ENCODE results near the gene KRT3.

KRT3 gene

DNA sequence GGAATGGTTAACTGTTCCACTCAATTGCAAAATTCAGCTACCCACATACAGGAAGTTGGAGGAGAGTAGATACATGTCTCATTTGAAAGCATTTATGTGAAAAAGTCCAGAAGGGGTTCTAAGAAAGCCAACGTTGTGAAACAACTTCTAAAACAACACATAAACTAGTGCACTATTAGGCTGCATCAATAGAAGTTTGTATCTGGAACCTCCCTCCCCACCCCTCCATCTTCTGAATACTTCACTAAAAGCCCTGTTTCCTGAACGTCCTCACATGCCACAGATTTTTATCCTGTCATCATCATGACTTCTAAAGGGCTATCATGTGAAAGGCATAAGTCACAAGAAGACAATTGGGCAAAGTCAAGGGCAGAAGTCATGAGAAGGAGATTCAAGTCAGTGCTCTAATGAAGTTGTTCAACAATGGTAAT, 32.7 kb upstream of the KRT3 start:
- intact Hi-C loops (cut with DNase I) = no loop called here
- DNase-seq = no peak

DNA sequence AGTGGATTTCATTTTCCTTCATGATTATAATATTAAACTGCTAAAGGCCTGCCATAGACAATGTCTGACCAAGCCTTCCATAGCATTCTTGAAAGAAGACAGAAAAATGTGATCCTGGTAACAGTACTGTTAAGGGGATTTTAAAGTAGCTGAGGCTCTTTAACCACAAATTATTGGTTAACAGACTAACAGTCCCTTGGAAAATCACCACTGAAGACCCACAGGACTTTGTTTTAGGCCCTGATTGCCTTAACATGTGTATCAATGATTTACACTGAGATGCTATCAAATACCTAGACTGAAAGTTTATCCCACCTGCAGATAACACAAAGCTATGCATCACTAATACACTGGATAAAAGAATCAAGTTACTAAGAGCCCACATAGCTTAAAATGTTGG, 32.2 kb upstream of the KRT3 start:
- no peak for DNase-seq
- intact Hi-C loops (cut with DNase I) = no loop called here

DNA sequence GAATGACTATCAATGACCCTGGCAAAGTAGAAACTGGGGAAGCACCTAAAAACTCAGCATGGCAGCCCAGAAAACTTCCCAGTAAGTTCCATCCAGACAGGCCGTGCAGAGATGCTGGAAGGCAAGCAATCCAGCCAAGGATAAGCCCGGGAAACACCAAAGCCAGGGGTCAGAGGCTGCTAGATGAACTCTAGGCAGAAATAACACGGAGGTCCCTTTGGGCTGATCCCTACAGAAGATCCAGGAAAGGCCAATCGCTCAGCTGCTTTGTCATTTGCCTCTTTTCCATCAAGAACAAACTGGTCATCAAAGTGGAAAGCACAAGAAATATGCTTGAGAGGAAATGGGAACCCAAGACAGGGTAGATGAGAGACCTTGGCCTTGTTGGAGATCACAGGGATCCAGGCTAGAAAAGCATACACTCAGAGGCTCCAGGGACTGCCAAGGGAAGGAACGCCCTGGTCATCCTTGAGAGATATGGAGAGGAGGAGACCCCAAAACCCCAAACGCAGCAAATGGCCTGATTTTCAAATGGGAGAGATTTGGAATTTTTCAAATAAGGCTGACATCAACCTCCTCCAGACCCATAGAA, 31.7 kb upstream of the KRT3 start:
- DNase-seq = peak in 2 of 10 donors; percentile 13 to 17
- intact Hi-C loops (cut with DNase I) = no loop called here

DNA sequence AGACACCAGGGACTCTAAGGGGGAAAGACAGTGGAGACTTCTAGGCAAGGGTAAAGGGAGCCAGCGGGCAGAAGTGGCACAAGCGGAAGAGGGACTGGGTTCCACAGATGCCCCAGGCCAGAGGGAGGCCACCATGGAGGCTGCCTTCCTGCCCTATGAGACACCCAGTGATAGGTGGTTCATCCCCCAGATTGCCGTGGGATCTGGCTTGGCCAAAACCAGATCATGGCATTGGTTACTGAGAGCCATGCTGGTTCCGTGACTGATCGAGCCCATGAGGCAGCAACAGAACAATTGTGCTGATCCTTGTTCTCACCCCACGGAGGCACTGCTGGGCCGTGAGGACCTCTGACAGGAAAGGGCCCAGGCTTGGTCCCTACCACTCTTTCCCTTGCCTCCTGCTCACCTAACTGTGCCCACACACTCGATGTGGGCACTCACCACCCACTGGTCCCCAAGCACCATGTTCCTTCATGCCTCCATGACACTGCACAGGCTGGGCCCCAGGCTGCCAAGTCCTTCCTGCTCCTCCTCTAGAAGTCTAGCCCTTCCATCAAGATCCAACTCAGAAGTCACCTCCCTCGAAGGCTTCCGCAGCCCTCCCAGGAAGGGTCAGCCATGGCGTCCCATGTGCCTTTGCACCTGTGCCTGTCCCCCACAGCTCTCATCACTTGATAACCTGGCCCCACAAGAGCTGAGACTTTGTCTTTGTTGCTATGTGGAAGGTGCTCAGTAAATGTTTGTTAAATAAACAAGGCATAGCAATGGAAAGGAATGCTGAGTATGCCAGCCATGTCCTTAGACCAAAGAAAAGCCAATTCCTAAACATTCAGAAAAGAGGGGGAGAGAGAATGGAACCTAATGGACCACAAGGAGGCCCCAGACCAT, 30.9 kb upstream of the KRT3 start:
- peak in 2 of 10 donors; percentile 34 to 61 for DNase-seq
- intact Hi-C loops (cut with DNase I) = no loop called here

DNA sequence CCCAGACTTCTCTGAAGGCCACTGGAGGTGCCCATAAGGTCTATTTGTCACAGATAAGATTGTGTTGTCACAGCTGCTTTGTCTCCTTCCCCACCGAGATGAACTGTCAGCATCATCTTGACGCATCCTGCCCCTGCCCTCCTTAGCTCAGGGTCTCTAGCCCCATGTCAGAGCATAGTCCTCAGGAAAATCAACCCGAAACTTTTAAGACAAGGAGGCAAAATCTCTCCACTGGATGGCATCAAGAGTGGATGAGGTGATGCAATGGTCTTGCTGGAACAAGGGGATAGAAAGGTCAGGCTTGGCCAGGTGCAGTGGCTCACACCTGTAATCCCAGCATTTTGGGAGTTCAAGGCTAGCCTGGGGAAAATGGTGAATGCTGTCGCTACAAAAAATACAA, 30.0 kb upstream of the KRT3 start:
- peak in 1 of 10 donors; percentile 33 for DNase-seq
- intact Hi-C loops (cut with DNase I) = no loop called here

DNA sequence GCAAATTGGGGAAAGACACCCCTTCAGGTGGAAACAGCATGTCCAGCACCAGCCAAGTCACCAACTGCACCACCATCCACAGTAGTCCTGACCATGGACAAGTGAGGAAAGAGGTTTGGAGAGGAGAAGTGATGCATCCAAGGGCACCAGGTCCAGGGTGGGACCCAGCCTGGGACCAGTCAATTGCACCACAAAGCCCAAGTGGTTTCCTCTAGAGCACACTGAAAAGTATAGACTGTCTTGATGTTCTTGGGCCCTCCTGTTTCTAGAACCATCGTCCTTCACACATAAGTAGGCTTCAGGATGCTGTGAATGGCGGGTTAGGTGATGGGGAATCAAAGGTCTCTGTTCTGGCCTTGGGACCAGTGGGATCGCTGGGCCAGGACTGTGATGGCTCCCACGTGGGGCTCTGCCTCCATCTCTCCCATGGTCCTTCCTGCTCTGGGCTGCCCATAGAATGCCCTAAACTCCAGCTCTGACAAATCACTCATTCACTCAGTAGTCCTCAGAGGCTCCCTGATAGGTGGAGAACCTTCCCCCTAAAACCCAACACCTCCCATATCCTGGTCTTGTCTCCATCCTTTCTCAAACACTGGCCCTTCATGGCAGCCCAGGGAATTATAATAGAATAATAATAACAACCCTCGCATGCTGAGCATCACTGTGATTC, 29.0 kb upstream of the KRT3 start:
- DNase-seq = peak in 2 of 10 donors; percentile 45 to 59
- intact Hi-C loops (cut with DNase I) = no loop called here

DNA sequence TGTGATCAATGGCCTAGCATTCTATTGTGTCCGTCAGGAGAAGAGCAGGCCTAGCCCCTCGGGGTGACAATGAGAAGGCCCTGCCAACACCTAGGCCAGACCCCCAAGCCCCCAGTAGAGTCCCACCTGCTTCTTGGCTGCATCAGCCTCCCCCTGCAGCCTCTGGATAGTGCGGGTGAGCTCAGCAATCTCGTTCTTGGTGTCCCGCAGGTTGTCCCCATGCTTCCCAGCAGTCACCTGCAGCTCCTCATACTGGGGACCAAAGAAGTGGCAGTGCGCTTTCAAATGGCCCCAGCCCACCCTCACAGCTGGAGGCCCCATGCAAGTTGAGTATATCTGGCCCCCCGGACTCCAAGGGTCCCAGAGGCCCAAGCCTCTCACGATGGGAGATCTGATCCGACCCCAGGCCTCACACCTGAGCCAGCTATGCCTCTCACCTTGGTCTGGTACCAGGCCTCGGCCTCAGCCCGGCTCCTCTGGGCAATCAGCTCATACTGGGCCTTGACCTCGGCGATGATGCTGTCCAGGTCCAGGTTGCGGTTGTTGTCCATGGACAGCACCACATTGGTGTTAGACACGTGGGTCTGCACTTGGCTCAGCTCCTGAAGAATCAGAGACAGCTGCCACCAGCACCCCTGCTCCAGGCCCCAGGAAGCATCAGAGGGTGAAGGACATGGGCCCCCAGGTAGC, 28.0 kb upstream of the KRT3 start:
- intact Hi-C loops (cut with DNase I) = no loop called here
- DNase-seq = peak in 2 of 10 donors; percentile 72 to 74

DNA sequence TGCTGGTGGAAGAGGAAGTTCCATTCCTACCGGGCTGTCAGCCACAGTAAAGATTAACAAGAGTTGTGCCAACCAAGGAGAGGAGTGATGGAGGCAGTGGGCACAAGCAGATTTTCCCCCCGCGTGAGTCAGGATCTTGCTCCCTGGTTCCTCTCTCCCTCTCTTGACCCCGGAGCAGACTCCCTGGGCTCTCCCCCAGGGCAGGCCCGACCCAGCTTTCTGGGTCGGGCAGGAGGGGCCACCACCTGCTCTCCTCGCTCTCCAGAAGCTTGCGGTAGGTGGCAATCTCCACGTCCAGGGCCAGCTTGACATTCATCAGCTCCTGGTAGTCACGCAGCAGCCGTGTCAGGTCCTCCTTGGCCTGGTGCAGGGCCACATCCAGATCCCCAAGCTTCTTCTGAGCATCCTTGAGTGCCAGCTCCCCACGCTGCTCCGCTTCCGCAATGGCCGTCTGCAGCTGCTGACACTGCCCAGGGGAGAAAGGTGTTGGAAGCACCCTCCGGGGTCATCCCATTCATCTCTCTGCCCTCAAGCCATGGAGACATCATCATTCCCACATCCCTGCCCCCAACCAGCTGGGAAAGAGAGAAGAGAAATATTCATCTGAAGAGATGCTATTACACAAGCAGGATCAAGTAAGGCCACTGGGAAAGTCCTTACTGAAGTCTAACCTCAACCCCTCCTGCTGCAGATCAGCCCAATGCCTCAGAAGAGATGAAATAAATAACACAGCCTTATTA, 27.0 kb upstream of the KRT3 start:
- intact Hi-C loops (cut with DNase I) = no loop called here
- DNase-seq = peak in 2 of 10 donors; percentile 70 to 72

DNA sequence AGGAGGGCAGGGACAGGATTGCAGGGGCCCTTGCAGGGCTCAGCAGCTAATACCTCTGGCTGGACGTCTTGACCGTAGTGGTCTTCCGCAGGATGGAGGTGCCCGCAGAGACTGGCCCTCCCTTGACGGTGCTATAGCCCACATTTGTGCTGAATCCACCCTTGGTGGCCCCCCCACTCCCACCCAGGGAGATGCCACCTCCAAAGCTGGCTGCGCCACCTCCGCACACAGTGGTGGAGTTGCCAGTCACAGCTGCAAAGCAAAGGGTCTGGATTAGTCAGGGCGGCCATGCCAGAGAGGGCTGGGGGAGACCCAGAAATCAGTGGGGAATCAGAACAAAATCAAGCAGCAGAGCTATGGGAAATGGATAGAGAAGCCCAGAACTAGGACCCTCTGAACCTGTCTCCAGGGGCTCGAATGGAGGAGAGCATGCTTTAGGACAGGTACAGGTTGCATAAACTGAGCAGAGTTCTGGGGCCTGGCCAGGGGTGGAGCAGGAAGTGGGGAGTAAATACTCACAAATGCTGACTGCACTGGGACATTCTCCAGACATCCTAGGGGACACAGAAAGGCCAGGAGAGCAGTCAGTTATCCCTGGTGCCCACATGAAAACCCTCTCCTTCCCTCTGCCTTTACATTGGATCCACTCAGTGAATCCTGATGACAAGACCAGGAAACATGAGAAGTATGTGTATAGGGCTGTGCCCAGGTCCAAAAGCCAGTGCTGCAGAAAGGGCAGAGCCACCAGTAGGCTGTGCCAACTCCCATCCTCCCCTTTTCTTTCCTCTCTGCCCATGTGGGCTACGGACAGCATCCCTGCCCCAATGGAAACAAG, 26.1 kb upstream of the KRT3 start:
- peak in 2 of 10 donors; percentile 26 to 41 for DNase-seq
- intact Hi-C loops (cut with DNase I) = no loop called here

DNA sequence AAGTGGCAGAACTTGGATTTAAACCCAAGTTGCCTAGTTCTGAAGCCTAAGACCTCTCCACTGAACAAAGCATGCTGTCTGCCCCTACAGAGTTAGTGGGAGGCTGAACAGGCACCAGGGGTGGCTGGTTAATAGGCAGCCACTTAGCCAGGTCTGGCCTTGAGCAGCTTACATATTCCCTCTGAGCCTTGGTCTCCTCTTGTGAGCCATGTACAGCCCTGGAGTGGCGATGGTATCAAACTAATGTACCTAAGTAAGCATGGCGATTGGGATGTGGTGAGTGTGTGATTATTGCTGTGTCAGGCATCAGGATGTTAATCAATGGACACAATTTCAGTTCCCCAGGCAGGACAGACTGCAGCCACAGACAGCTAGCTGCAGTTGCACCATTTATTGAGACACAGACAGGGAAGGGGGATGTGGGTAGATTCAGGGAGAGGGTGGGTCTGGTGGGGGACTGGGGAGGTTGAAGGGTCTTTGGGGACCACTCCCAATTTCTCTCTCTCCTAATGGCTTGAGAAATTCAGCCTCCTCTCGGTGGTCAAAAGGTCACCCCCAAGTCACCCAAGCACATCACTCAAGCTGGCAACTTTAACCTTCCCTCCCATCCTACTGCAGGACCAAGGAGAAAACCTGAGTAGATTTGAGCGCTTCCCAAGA, 25.3 kb upstream of the KRT3 start:
- intact Hi-C loops (cut with DNase I) = no loop called here
- DNase-seq = peak in 2 of 10 donors; percentile 12 to 25

DNA sequence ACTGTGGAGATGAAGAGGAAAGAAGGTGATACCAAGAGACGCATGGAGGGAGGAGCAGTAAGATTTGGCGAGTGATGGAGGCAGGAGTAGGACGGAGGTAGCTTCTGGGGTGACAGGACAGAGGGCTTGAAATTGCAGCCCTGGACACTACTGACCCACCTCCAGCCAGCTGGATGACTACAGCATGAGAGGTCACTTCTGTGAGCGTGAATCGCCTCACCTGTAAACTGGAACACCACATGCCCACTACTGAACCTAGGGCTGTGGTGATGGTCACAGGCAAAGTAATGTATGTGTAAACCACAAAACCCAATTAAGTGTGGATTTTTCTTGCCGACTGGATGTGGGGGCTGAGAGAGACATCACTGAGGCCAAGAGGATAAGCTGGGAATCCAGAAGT, 24.6 kb upstream of the KRT3 start:
- intact Hi-C loops (cut with DNase I) = no loop called here
- peak in 2 of 10 donors; percentile 5 to 28 for DNase-seq

DNA sequence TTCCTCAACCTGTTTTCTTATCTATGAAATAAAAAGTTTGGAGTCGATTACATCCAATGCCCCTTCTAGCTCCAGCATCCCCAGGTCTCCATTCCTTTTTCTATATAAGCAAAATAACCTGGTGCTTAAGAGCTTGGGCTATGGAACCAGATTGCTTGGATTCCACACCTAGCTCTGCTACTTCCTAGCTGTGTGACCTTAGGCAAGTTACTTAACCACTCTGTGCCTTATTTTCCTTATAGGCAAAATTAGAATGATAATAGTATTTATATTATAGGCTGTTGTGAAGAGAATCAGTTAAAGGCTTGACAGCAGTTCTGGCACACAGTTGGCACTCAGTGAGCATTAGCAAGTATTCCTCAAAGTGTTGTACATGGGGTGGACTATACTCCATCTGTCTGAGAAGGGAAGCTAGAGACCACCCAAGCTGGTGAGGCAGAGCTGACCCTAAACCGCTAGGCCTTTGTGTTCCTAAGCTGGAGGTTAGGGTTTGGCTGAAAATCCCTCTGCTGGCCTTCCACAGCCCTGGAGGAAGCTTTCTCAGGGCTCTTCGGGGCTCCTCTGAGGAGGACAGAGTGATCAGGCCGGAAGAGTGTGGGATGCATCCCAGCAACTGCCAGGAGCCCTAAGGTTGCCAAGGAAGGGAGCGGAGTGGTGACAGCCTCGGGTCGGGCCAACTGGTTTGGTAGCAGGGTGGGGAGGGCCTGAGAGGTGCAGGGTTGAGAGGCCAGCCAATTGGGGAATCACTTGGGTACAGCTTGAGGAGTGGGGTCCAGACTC, 24.0 kb upstream of the KRT3 start:
- peak in 2 of 10 donors; percentile 7 to 62 for DNase-seq
- intact Hi-C loops (cut with DNase I) = no loop called here

DNA sequence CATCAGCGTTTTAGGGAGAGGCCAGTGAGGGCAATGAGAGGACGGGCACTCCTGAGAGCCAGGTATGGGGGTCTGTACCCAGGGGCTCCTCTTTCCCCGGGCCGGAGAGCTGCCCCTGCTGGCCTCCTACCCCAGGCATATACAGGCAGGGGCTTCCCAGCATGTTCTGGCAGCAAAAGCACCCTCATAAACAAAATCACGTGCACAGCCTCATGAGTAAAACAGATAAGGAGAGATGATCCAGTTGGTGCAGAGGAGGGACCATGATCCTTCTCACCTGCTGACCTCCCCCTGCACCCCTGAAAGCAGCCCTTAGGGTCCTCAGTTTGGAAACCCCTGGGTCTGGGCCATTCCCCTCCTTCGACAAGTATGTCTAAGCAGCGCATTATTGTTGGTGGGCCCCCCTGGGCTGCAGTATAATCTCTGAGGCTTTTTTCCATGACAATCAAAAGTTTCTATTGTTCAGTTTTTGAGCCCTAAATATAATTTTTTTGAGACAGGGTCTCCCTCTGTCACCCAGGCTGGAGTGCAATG, 23.0 kb upstream of the KRT3 start:
- intact Hi-C loops (cut with DNase I) = no loop called here
- peak in 2 of 10 donors; percentile 15 to 20 for DNase-seq

DNA sequence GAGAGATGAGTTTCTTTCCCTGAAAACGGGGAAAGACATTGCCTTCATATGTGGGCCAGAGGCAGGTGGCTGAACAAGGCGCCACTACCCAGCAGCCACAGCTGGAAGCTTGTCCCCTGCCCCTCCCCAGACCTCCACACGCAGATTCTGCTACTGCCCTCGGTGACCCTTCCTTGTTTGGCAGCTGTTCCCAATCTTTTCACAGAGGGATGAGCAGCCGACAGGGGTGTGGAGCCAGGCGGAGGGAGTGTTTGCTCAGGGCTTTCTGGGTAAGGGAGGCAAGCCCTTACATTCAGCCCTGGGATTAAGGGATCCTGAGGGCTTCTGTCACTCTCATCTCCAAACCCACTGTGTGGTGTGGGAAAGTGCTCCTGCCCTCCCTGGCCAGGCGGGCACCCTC, 22.5 kb upstream of the KRT3 start:
- intact Hi-C loops (cut with DNase I) = no loop called here
- peak in 1 of 10 donors; percentile 52 for DNase-seq

DNA sequence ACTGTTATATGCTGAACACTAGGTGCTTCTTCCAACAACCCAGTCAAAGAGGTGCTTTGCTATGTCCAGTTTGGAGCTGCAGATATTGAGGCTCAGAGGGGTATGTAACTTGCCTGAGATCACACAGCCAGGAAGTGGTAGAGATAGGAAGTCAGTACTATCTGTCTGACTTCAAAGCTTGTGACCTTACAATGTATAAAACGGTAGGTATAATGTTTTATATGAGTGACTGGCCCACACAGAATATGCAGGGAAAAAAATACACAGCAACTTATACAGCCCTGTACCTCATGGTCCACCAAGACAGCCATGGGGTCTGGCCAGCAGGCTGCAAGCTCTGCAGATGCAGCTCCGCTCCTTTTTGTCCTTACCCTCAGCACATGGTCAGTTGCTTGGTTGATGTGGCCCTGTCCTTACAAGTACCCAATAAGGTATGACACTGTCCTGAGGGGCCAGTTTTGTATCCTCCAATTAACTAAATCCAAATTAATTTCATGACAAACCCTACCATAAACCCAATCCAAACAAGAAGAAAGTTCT, 21.9 kb upstream of the KRT3 start:
- DNase-seq = peak in 1 of 10 donors; percentile 43
- intact Hi-C loops (cut with DNase I) = no loop called here

DNA sequence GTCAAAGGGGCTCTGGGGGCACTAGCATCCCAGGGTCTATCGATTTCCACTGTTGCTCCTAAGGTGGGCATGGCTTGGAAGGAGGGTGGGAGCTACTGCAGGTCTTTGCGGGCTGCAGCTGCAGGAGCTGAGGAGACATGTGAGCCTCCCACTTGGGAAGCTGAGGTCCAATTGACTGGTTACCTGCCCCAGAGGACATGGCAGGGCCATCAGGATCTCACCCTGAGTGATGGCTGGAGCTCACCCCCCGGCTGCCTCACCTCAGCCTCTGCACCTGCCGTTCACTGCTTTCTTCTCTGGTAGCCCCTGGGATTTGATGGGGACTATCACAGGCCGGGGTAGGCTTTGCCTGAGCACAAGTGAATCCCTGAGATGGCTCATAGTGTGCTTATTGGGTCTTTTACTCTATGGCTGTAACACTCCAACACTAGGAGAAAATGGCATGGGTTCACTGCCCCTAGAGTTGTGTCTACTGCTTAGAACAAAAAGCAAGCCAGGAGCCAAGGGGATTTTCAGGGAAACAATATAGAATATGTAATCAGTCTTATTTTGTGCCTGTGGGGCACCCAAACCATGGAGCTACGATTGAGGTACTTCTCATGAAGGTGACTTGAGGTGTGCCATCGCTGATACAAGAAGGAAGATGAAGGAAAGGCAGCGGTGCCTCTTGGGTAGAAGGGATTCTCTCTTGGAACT, 21.2 kb upstream of the KRT3 start:
- intact Hi-C loops (cut with DNase I) = no loop called here
- no peak for DNase-seq
